PC-9 (cell line): ENCODE results near the gene REPS2.
A peak's percentile ranks its signal among the peaks of the same experiment; 100 is the strongest.

Source experiments
- CTCF ChIP-seq: fragments of 200-600 bp; sonication (generic); conservative IDR thresholded peaks from 2 replicates; pipeline ENCODE4 v1.6.1; 2017; ENCODE audit warnings: mixed run types, antibody characterized with exemption, mild to moderate bottlenecking, moderate library complexity
- EZH2 ChIP-seq: fragments of 200-600 bp; sonication (generic); IDR thresholded peaks from 2 replicates; pipeline ENCODE4 v1.8.0; 2017; ENCODE audit warnings: antibody characterized with exemption, low read depth

- TF ChIP-seq CTCF (peak; percentile 55), EZH2 (no peak)
These were observed 214.5 kb downstream of the REPS2 start for GRCh38 chrX:17160975-17161374.
